ENCODE data around the gene SURF1.
"Not testable (repeated sequence)": the region's sequence is repeated elsewhere in the genome, so short reads cannot be mapped to it uniquely, and the experiment has no call there.

The SURF1 gene

GRCh38 chr9:133320421-133320881 is 35.8 kb downstream of the SURF1 start:
- DNase-seq (ENCODE audit: low spot score), result no peak

- not testable (repeated sequence) for DNase-seq (ENCODE audit: low spot score)
Observed at GRCh38 chr9:133317551-133317950, 38.7 kb downstream of the SURF1 start.

DNA sequence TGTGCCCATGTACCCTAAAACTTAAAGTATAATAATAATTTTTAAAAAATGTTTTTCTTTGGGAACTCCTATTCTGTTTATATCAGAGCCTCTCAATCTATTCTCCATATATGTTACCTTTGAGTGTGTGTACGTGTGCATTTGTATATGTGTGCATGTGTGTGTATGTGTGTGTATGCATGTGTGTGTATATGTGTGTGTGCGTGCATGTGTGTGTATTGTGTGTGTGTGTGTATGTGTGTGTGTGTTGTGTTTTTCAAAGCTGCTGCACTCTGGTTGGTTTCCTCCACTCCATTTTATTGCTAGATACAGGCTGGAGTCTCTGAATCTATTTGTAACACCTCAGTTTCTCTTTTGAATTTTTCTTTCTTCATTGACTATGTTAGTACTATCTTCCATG is 40.3 kb downstream of the SURF1 start:
- no peak for DNase-seq (ENCODE audit: low spot score)

DNA sequence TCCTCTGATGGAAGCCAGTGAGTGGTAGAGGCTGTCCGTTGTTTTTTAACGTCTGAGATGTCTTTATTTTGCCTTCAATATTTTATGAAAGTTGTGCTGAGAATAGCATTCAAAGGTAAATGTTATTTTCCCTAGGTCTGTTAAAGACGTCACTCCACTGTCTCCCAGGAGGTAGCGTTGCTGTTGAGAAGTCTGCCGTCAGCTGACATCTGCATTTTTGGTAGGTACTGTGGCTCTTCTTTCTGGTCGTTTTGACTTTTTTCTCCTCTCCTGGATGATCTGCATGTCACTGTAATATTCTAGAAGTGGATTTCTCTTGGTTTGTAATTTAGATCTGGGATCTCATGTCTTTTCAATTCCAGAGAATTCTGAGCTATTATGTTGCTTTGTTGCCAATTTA is 46.7 kb downstream of the SURF1 start:
- DNase-seq (ENCODE audit: low spot score), result no peak

- no peak for DNase-seq (ENCODE audit: low spot score)
Observed at GRCh38 chr9:133307301-133307700, 49.0 kb downstream of the SURF1 start.

- DNase-seq (ENCODE audit: low spot score), result no peak
Observed at GRCh38 chr9:133306242-133307204, 49.8 kb downstream of the SURF1 start.

GRCh38 chr9:133305731-133306130 is 50.6 kb downstream of the SURF1 start:
- no peak for DNase-seq (ENCODE audit: low spot score)

GRCh38 chr9:133304477-133305377 is 51.6 kb downstream of the SURF1 start:
- no peak for DNase-seq (ENCODE audit: low spot score)

- no peak for DNase-seq (ENCODE audit: low spot score)
Observed at GRCh38 chr9:133304158-133304470, 52.2 kb downstream of the SURF1 start.

DNA sequence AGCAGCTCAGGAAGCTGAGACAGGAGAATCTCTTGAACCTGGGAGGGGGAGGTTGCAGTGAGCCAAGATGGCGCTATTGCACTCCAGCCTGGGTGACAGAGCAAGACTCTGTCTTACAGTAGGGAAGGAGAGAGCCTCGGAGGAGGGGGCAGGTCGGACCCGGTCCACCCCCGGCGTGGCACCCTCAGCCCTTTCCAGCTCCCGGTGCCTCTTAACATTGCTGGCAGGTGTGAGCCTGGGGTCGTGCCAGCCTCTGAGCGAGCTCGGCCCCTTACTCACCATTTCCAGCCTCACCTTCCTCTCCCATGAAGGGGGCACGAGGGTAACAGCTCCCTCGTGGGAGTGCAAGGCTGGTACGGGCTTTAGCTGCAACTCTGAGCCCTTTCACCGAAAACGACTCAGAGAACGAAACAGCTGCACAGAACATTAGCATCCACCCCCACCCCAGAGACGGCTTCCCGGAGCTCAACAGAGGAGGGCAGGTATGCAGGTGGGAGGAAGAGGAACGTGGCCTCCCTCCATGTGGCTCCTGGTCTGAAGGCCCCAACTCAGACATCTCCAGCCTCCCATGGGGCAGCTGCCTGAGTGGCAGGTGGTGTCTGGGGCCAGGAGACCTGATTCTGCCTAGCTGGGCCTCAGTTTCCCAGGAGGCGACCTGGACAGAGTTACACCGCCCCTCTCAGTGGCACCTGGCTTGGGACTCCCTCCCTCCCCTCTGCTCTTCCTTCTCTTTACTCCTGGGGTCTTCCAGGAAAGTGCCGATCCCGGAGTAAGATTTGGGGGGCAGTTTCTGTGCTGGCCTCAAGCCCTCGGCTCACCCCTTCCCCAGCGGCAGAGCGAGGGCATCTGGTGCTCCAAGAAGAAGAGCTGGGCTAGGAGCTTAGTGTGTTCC is 52.8 kb downstream of the SURF1 start:
- no peak for DNase-seq (ENCODE audit: low spot score)

All from HuH-7.5 (cell line).